Measurements from ENCODE around the gene STAG3. TPM values are rescaled to one million over a fixed set of nuclear protein-coding genes. Genes with fewer than 3 reads are reported as not detected.

Gene STAG3
- total and polyA plus RNA-seq, 9 of the 15 experiments (the other 6 are each of a cell fraction or from before 2014, with no cell fraction given) = 0.54 to 2.5 (median 1.7) TPM

DNA sequence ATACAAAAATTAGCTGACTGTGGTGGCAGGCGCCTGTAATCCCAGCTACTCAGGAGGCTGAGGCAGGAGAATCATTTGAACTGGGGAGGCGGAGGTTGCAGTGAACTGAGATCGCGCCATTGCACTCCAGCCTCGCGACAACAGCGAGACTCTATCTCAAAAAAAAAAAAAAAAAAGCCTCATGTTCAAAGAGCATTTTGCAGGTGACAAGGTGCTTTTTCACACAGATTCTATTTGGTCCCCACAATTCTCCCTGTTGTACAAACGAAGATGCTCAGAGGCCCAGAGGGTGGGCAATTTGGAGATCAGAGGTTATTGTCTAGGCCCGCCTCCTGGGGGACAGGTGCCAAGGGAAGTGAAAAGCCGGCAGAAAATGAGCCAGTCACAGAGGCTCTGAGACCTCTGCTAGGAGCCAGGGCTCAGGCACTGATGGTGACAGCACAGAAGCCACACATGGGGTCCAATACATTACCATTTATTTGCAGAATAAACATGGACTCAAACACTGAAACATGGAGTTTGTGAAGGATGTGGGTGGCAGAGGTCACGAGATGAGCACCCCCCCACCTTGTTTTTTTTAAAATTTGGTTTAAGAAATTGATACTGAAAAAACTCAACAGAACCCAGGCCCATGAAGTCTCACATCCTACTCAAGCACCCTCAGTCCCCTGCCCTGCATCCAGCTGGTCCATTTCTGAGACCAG lies 8.4 kb upstream of the STAG3 start (continued):
- TF ChIP-seq PHF8 (IDR thresholded peaks at IDR 0.05; ENCODE audit: borderline replicate concordance, low read length) = no peak
- no peak for TF ChIP-seq TCF3 (CRISPR knock-in tag; IDR thresholded peaks at IDR 0.05)
- TF ChIP-seq, protein P1, sequence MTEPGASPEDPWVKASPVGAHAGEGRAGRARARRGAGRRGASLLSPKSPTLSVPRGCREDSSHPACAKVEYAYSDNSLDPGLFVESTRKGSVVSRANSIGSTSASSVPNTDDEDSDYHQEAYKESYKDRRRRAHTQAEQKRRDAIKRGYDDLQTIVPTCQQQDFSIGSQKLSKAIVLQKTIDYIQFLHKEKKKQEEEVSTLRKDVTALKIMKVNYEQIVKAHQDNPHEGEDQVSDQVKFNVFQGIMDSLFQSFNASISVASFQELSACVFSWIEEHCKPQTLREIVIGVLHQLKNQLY (CRISPR knock-in tag; conservative IDR thresholded peaks at IDR 0.05) = no peak
- TF ChIP-seq GABPB1 (CRISPR knock-in tag; IDR thresholded peaks at IDR 0.05) = no peak
- no peak for TF ChIP-seq CHCHD3 (CRISPR knock-in tag; IDR thresholded peaks at IDR 0.05)
- 0 out of 2 replicates have a peak, but pooled peaks have one; percentile 7 for TF ChIP-seq CBX1 (IDR thresholded peaks at IDR 0.05; ENCODE audit: low read depth)
- TF ChIP-seq, protein P2, sequence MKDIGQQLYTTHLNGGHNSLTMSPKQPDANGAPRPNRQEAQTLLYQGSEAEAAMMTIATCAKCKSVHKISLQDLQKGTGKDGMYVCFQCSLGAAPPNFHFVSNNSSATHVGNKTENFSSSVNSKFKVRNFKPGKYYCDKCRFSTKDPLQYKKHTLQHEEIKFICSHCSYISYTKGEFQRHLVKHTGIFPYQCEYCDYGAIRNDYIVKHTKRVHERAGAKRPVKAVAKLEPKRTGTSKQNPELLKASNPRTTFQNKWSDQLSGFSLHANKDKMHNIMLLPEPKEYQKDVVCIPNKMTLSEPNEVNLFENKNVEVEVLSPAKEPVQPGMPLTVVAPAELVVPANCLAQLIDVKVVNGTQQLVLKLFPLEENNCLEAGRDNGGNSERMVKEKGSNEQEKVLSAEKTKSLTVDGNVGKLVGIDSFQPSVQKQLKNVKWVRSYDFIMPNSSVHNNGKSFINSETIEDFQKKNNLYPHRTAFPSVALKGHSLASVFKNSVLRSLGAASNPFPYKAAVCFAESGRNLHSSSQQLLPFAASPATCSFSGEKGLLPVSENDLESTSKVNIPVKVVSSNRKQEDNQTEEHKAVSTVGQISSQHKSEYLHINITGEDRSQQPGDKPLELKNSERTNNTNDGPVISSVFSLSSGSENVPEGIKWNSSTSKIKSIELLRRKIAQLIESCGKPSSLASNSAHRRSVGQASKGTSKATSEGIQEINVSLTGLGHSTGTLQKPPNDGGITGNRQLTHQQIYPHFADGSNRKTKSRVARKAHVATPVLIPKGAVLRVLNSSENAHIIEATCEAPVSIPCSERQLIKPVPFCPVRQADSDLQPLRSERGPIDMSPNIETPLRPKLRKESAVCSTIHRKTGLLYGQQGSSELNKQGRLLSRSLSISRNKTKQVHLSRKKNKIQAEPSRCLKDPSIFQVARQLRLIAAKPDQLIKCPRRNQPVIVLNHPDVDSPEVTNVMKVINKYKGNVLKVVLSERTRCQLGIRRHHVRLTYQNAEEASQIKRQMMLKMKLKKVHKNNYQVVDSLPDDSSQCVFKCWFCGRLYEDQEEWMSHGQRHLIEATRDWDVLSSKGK (CRISPR knock-in tag; IDR thresholded peaks at IDR 0.05) = no peak
- TF ChIP-seq ZNF316 (IDR thresholded peaks at IDR 0.05) = 0 out of 2 replicates have a peak, but pooled peaks have one; percentile 9
- TF ChIP-seq KHSRP (IDR thresholded peaks at IDR 0.05) = no peak
- TF ChIP-seq NR2C2 (CRISPR knock-in tag; IDR thresholded peaks at IDR 0.05) = no peak
- TF ChIP-seq NR2C2 (tag; IDR thresholded peaks at IDR 0.05) = 0 out of 2 replicates have a peak, but pooled peaks have one; percentile 2
- no peak for TF ChIP-seq TAF15 (IDR thresholded peaks at IDR 0.05; ENCODE audit: low read depth, low read length)
- TF ChIP-seq ZKSCAN1 (IDR thresholded peaks at IDR 0.05; ENCODE audit: low read depth, low read length) = no peak

Measured in K562 (cell line).